Neural cell (in vitro differentiated cells): ENCODE data around the gene RHCE. TPM values are rescaled to one million over a fixed set of nuclear protein-coding genes. Genes with fewer than 3 reads are reported as not detected.

Source experiments
- H2AFZ ChIP-seq: fragments of 200-600, 300-800 bp; sonication (generic), shearing (Covaris generic); 2 replicates; pipeline ENCODE4 v1.6.0; 2014; ENCODE audit warnings: low read depth, mild to moderate bottlenecking, antibody characterized with exemption, low read length, moderate library complexity
- H3F3A ChIP-seq: fragments of 200-600 bp; shearing (Covaris generic); 2 replicates; pipeline ENCODE4 v1.6.1; 2016; ENCODE audit warnings: mild to moderate bottlenecking, moderate library complexity, mixed read lengths, antibody characterized with exemption, low read length; ENCODE audit not compliant: insufficient read depth, poor library complexity, severe bottlenecking
- H3K27ac ChIP-seq: fragments of 200-600, 300-800 bp; sonication (generic), shearing (Covaris generic); 2 replicates; pipeline ENCODE4 v1.5.1; 2014; ENCODE audit warnings: mild to moderate bottlenecking, low read length, moderate library complexity
- H3K27me3 ChIP-seq: fragments of 300-800, 200-600 bp; sonication (generic), shearing (Covaris generic); 2 replicates; pipeline ENCODE4 v1.6.0; 2014; ENCODE audit warnings: mild to moderate bottlenecking, low read depth, low read length, moderate library complexity; ENCODE audit not compliant: insufficient read depth
- H3K36me3 ChIP-seq: fragments of 300-800, 200-600 bp; sonication (generic), shearing (Covaris generic); 2 replicates; pipeline ENCODE4 v1.5.1; 2014; ENCODE audit warnings: mild to moderate bottlenecking, antibody characterized with exemption, low read length, moderate library complexity; ENCODE audit not compliant: insufficient read depth
- H3K4me2 ChIP-seq: fragments of 300-800, 200-600 bp; sonication (generic), shearing (Covaris generic); 2 replicates; pipeline ENCODE4 v1.6.0; 2014; ENCODE audit warnings: mild to moderate bottlenecking, low read length
- H3K4me3 ChIP-seq: fragments of 300-800, 200-600 bp; sonication (generic), shearing (Covaris generic); 2 replicates; pipeline ENCODE4 v1.5.1; 2014; ENCODE audit warnings: mild to moderate bottlenecking, low read length, moderate library complexity
- H3K79me2 ChIP-seq: fragments of 200-600 bp; shearing (Covaris generic); replicated peaks from 2 replicates; pipeline ENCODE4 v1.6.0; 2014; ENCODE audit warnings: mild to moderate bottlenecking, low read length, moderate library complexity; ENCODE audit not compliant: insufficient read depth
- H3K9ac ChIP-seq: fragments of 300-800, 200-600 bp; sonication (generic), shearing (Covaris generic); 2 replicates; pipeline ENCODE4 v1.6.1; 2016; ENCODE audit warnings: mild to moderate bottlenecking, low read length, mixed read lengths
- H3K9me2 ChIP-seq: fragments of 200-600 bp; shearing (Covaris generic); 2 replicates; pipeline ENCODE4 v1.6.1; 2016; ENCODE audit warnings: mild to moderate bottlenecking, low read length, mixed read lengths; ENCODE audit not compliant: insufficient read depth
- H3K9me3 ChIP-seq: fragments of 200-600, 300-800 bp; sonication (generic), shearing (Covaris generic); 2 replicates; pipeline ENCODE4 v1.6.1; 2016; ENCODE audit warnings: mild to moderate bottlenecking, mixed run types, low read length, moderate library complexity, mixed read lengths
- H4K20me1 ChIP-seq: fragments of 200-600 bp; shearing (Covaris generic); 2 replicates; pipeline ENCODE4 v1.6.1; 2016; ENCODE audit warnings: mild to moderate bottlenecking, mixed run types; ENCODE audit not compliant: insufficient read depth
- CTCF ChIP-seq: fragments of 450-650 bp; IDR thresholded peaks from 2 replicates; pipeline ENCODE4 v1.5.1; 2014; ENCODE audit warnings: antibody characterized with exemption, mild to moderate bottlenecking, moderate library complexity; ENCODE audit not compliant: poor library complexity, severe bottlenecking
- EP300 ChIP-seq: fragments of 450-650 bp; conservative IDR thresholded peaks from 2 replicates; pipeline ENCODE4 v1.6.1; 2014; ENCODE audit warnings: antibody characterized with exemption, mild to moderate bottlenecking, moderate library complexity; ENCODE audit not compliant: poor library complexity, severe bottlenecking
- EZH2 ChIP-seq: fragments of 200-600, 300-800 bp; shearing (Covaris generic), sonication (generic); IDR thresholded peaks from 2 replicates; pipeline ENCODE4 v1.6.1; 2014; ENCODE audit warnings: antibody characterized with exemption, low read length, borderline replicate concordance, mild to moderate bottlenecking; ENCODE audit not compliant: insufficient read depth, poor library complexity, severe bottlenecking
- MXI1 ChIP-seq: fragments of 450-650 bp; conservative IDR thresholded peaks from 2 replicates; pipeline ENCODE4 v1.6.1; 2014; ENCODE audit warnings: antibody characterized with exemption, mild to moderate bottlenecking; ENCODE audit not compliant: poor library complexity, severe bottlenecking
- POLR2AphosphoS5 ChIP-seq: IDR thresholded peaks from 2 replicates; pipeline ENCODE4 v1.6.1; 2012
- RAD21 ChIP-seq: fragments of 450-650 bp; conservative IDR thresholded peaks from 2 replicates; pipeline ENCODE4 v1.6.1; 2014; ENCODE audit warnings: antibody characterized with exemption, mild to moderate bottlenecking, moderate library complexity
- REST ChIP-seq: IDR thresholded peaks from 2 replicates; pipeline ENCODE4 v1.6.1; 2012; ENCODE audit warnings: borderline replicate concordance
- SMC3 ChIP-seq: fragments of 450-650 bp; conservative IDR thresholded peaks from 2 replicates; pipeline ENCODE4 v1.6.1; 2014; ENCODE audit warnings: antibody characterized with exemption, mild to moderate bottlenecking, moderate library complexity; ENCODE audit not compliant: poor library complexity
- TAF1 ChIP-seq: IDR thresholded peaks from 2 replicates; pipeline ENCODE4 v1.6.1; 2012; ENCODE audit warnings: low read depth
- polyA plus RNA-seq: library from polyadenylated mRNA; depleted of rRNA; stranded (reverse); fragments of >200 nt; gene quantifications from 2 replicates; pipeline ENCODE4 v1.2.3, GENCODE V29; 2014

Gene RHCE
- polyA plus RNA-seq, 1 donor from 2014 or later: 1.1 TPM

GRCh38 chr1:25342846-25343245, 77.8 kb downstream of the RHCE start:
- Histone ChIP-seq H3K79me2 (peaks cover 49% of the 10 kb centered on the region), H4K20me1 (no peaks in the 10 kb centered on the region), H3K9me2 (no peaks in the 10 kb centered on the region), H3K4me2 (no peak overlapping the region), H3K36me3 (no peaks in the 10 kb centered on the region), H3K9me3 (no peaks in the 10 kb centered on the region), H3K27ac (no peak overlapping the region), H3K27me3 (no peaks in the 10 kb centered on the region), H2AFZ (no peak overlapping the region), H3F3A (no peaks in the 10 kb centered on the region), H3K4me3 (no peak overlapping the region), H3K9ac (no peak overlapping the region)
- TF ChIP-seq POLR2AphosphoS5: no peak
- TF ChIP-seq RAD21: no peak
- TF ChIP-seq SMC3: no peak
- TF ChIP-seq CTCF: no peak
- no peak for TF ChIP-seq TAF1
- TF ChIP-seq MXI1: no peak
- TF ChIP-seq EZH2: no peak
- TF ChIP-seq EP300: no peak
- no peak for TF ChIP-seq REST

GRCh38 chr1:25341746-25342145, 78.9 kb downstream of the RHCE start:
- H3K4me3 ChIP-seq: no peak overlapping the region
- H3K36me3 ChIP-seq: no peaks in the 10 kb centered on the region
- no peaks in the 10 kb centered on the region for H3K9me3 ChIP-seq
- no peak overlapping the region for H2AFZ ChIP-seq
- no peak overlapping the region for H3K4me2 ChIP-seq
- peaks cover 49% of the 10 kb centered on the region for H3K79me2 ChIP-seq
- no peaks in the 10 kb centered on the region for H3F3A ChIP-seq
- H3K27me3 ChIP-seq: no peaks in the 10 kb centered on the region
- no peak overlapping the region for H3K27ac ChIP-seq
- no peak overlapping the region for H3K9ac ChIP-seq
- no peaks in the 10 kb centered on the region for H4K20me1 ChIP-seq
- no peak for TF ChIP-seq RAD21
- no peak for TF ChIP-seq POLR2AphosphoS5
- no peak for TF ChIP-seq REST
- H3K9me2 ChIP-seq: no peaks in the 10 kb centered on the region
